HG03039 (cell line): ENCODE measurements around the gene HERC2.
"Not testable (repeated sequence)": the region's sequence is repeated elsewhere in the genome, so short reads cannot be mapped to it uniquely, and the experiment has no call there.

Experiments used
- ATAC-seq: cut with Tn5 transposase; IDR thresholded peaks from one replicate; pipeline ENCODE4 v1.9.1; 2021; ENCODE audit warnings: mild to moderate bottlenecking, moderate library complexity; ENCODE audit not compliant: unreplicated experiment

HERC2 gene

GRCh38 chr15:28286031-28286430 lies 35.9 kb downstream of the HERC2 start:
- ATAC-seq = no peak

DNA sequence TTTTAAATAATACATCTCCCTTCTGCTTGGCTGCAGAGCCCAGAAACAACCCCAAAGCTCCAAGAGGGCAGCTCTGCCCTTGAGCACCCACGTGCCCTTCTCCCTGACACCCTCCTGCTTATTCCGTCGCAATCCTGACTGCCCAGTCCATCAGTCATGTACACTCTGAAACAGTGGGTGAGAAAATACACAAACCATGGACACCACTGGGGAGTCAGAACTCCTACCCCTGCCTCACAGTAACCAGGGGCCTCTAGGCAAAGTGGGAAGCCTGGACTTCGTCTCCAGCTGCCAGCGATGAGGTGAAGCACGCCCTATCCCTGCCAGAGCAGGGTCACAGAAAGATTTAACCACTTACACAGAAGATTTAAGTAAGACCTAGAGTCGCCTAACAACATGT lies 40.1 kb downstream of the HERC2 start:
- no peak for ATAC-seq

GRCh38 chr15:28274635-28275034 lies 47.3 kb downstream of the HERC2 start:
- no peak for ATAC-seq

DNA sequence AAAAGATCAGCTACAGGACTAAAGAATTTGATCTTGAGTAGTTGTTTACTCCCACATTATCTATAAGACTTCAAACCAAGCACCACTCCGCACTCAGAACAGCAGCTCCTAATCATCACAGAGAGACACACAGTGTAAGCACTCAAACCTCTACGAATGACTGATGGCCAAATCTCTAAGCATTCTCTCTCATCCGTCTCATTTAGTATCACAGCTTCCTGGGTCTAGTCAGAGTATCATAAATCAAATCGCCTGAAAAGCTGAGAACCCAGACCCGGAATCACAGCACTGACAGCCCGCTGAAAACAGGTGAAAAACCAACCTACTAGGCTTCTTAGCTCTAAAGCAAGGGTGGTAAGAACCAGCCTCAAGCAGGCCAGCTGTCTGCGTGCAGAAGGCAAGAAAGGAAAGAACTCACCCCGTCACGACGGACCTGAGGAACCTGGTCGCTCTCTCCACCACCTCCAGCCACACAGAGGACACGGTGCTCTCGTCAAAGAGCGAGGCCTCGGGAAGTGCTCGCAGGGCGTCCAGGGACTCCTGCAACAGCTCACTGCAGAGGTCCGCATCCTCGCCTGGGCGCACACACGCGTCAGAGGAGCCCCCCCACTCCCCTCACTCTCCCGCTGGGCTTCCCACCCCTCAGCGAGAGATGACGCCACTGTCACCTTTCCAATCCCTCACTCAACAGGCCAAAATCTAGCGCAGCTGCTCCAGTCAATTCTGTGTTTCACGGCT lies 47.9 kb downstream of the HERC2 start:
- ATAC-seq = no peak

DNA sequence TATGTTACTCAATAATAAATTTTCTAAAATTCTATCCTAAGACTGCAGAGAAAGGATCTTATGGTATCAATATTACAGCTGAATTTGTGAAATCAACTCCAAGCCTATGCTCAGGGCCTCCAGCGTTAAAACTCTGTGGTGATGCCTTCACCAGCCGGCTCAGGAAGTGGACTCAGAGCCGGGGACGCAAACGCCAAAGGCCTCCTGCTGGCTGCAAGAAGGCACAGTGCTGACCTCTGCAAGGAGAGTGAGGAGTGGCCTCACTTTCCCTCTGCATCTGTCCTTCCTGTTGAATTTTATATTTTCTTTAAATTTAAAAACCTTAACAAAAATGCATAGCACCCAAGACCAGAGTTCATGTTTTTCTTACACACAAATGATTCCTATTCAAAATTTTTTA lies 48.5 kb downstream of the HERC2 start:
- no peak for ATAC-seq

GRCh38 chr15:28272587-28272986 lies 49.4 kb downstream of the HERC2 start:
- ATAC-seq = no peak

DNA sequence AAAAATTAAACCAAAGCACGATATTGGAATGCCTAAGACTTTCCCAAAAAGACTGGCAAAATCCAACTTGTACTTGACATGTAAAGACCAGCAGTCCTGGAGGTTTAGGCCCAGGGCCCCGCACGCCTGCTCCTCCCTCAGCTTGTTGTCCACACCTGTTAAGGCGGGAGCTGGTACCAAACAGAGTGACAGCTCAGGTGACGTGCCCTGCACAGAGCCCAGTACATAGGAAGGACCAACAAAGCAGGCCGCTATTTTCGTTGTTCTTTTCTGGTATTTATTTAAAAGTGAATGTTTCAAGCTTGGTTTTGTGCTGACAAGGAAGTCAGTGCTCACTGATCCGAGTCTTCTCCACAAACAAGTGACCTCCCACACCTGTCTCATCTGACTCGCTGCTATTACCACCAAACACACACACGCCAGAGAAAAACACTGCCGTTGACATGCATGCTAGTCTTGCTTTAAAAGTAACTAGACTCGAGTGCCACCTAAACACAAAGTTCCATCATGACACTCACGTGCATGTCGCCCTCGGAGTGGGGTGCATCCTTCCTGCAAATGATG lies 50.2 kb downstream of the HERC2 start:
- no peak for ATAC-seq

GRCh38 chr15:28269097-28269496 lies 52.9 kb downstream of the HERC2 start:
- ATAC-seq = no peak

GRCh38 chr15:28267727-28268126 lies 54.3 kb downstream of the HERC2 start:
- no peak for ATAC-seq

- ATAC-seq = no peak
These were observed 56.5 kb downstream of the HERC2 start for GRCh38 chr15:28265334-28266019.

DNA sequence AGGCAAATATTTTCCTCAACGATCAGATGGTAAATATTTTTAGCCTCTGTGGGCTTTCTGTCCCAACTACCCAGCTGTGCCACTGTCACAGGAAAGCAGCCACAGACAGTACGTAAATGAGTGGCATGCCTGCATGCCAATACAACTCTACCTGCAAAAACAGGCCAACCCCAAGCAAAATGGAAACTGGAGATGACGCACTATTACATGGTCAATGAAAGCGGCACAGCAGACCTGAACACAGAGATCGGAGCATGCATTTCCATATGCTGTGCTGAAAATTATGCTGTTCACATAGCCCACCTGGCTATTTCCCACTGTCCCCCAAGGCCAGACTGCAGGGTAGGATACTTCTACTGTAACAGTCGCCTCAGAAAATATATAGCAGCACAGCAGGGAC lies 57.8 kb downstream of the HERC2 start:
- no peak for ATAC-seq

DNA sequence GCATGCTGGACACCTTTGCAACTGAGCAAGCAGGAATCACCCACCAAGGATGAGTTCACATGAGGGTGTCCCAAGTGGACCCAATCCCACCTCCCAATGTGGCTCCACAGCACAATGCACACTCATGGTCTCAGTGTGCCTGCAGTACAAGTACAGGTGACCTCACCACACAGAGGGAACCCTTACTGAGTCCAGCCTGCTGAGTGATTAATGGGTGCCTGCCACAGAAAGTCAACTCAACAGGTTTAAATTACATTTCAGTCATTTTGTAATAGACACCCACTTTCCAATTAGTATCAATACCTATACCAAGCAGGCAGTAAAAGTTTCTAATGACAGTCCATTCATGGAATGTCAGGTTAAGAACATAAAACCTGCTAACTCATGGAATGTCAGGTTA lies 59.5 kb downstream of the HERC2 start:
- no peak for ATAC-seq

- no peak for ATAC-seq
These were observed 61.3 kb downstream of the HERC2 start for GRCh38 chr15:28260722-28261121.

DNA sequence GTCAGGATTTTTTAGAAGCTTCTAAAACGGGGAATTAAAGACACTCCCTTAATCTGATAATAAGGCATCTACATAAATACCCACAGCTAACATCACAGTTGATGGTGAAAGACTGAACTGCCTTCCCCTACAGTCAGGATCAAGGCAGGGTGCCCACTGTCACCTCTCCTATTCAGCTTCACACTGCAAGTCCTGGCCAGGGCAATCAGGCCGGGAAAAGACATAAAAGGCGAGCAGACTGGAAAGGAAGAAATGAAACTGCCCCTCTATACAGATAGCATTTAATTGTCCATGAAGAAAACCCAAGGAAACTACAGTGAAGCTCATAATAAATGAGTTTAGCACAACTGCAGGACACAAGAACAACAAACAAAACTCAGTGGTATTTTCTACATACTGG lies 61.7 kb downstream of the HERC2 start:
- no peak for ATAC-seq

DNA sequence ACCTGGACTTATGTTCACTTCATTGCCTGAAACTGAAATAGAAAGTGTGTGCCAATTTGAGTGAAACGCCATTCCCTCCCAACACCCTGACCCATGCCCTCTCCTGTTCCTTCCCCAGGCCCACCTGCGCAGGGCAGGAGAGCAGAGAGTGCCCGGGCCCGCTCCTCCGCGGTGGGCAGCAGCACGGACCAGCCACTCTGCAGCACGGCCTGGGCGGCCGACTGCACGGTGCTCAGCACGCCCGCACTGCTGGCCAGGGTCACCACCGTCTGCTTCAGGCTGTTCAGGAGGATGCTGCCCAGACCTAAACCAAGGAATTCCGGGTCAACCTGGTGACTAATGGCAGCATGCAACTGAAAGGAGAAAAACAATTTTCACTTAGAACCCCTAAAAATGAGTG lies 66.0 kb downstream of the HERC2 start:
- no peak for ATAC-seq

GRCh38 chr15:28252831-28253230 lies 69.1 kb downstream of the HERC2 start:
- no peak for ATAC-seq

DNA sequence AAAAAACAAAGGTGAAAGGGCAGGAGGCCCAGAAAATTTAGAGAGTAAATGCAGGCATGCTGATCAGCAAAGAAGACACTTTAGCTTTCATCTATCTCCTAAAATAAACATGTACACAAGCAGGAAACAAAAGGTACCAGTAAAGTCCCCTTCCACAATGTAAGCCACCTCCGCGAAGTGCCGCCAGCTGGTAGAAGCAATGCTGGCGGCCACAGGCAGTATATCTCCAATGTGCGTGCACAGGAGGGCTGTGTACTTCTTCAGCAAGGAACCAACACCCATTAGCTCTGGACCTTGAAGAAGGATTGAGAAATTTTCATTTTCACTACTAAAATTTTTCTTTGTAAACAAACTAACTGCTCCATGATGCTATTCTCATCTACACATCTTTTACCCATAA lies 75.4 kb downstream of the HERC2 start:
- ATAC-seq = no peak

GRCh38 chr15:28243901-28244300 lies 78.1 kb downstream of the HERC2 start:
- ATAC-seq = no peak

DNA sequence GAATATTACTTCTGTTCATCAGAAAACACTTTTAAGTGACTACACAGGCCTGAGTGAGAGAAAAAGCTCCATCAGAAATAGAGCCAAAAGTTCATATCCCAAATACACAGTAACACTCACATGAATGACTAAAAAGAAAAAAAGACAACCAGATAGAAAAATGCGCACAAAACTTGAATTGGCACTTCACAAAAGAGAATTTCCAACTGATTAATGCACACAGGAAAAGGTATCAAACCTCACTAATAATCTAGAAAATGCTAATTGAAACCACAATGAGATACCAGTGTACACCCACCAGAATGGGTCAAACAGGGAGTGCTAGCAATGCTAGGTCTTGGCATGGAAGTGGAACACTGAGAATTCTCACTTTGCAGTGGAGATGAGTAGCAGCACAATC lies 78.6 kb downstream of the HERC2 start:
- ATAC-seq = no peak

DNA sequence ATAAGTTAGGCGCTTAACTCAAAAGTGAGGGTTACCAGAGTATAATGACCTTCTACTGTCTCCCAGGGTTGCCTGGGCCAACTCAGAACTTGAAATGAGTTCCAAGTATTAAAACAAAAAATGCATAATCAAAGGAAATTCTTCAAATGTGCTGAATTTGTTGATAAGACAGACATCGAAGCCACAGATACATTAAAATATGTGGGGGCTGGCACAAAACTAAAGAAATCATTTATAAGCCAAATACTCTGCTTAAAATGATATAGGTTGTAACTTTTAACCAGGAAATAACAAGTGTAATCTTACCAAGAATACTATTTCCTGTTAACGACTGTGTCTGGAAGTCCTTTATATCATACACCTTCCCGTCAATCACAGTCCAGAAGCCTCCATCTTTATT lies 83.7 kb downstream of the HERC2 start:
- ATAC-seq = not testable (repeated sequence)

GRCh38 chr15:28231743-28232142 lies 90.2 kb downstream of the HERC2 start:
- not testable (repeated sequence) for ATAC-seq

DNA sequence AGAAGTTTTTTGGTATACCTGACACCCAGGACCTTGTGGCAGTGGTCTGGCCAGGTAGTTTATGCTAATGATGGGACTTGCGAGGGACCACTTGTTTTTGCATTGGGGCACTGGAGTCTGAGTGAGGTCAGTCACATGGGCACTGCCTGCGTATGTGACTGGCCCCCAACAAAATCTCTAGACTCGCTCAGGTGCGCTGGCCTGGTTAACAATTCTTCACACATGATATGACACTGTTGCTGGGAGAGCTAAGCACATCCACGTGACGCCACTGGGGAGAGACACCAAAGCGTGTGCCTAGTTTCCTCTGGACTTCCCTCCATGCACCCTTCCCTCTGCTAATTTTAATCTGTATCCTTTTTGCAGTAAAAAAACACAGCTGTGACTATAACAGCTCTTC lies 90.6 kb downstream of the HERC2 start:
- ATAC-seq = not testable (repeated sequence)
